ENCODE results near the gene FBXO30. TPM values are rescaled to one million over a fixed set of nuclear protein-coding genes. Genes with fewer than 3 reads are reported as not detected.

The FBXO30 gene
- total and polyA plus RNA-seq, 2 experiments from 2014 or later: 8.5 to 12.6 TPM

- H3K4me2 ChIP-seq (ENCODE audit: unreplicated experiment): no peak overlapping the region
- H3K9me2 ChIP-seq (ENCODE audit: insufficient read depth): 0 out of 2 replicates have a peak, but pooled peaks cover 3% of the 10 kb centered on the region
- WGBS, 2 experiments (ENCODE audit: low coverage in 1 of 2, low lambda C conversion rate in 2 of 2, missing lambda C conversion rate in 2 of 2): 95 to 97% methylated on average over 2 of the region's 2 CpGs
- H4K20me1 ChIP-seq (ENCODE audit: insufficient read depth): peaks cover 4% of the 10 kb centered on the region; the same call in 1 of the 2 replicates
- no peak overlapping the region for H3K4me3 ChIP-seq
- no peak overlapping the region for H2AFZ ChIP-seq
- no peak overlapping the region for H3K27ac ChIP-seq
- TF ChIP-seq EZH2phosphoT487 (IDR thresholded peaks at IDR 0.05; ENCODE audit: insufficient read depth, low read depth): no peak
- TF ChIP-seq EZH2 (IDR thresholded peaks at IDR 0.05; ENCODE audit: insufficient read depth, poor library complexity, severe bottlenecking): no peak
- no peaks in the 10 kb centered on the region for H3K27me3 ChIP-seq (replicated peaks; ENCODE audit: insufficient read depth)
- H3K4me1 ChIP-seq (ENCODE audit: insufficient read depth): peaks cover 41% of the 10 kb centered on the region
- in situ Hi-C loops (cut with MboI): no loop called here
- DNase-seq: peak; percentile 19
- peaks cover 100% of the 10 kb centered on the region for H3K79me2 ChIP-seq (ENCODE audit: insufficient read depth)
- H3F3A ChIP-seq (ENCODE audit: insufficient read depth): peaks cover 10% of the 10 kb centered on the region
- no peak overlapping the region for H3K9ac ChIP-seq
- no peaks in the 10 kb centered on the region for H3K9me3 ChIP-seq (ENCODE audit: low read depth)
- peaks cover 28% of the 10 kb centered on the region for H3K36me3 ChIP-seq (ENCODE audit: low read depth)
These were observed 6.4 kb downstream of the FBXO30 start for GRCh38 chr6:145808239-145808638.

GRCh38 chr6:145802141-145802540, 12.5 kb downstream of the FBXO30 start:
- no peak overlapping the region for H3K4me3 ChIP-seq
- in situ Hi-C loops (cut with MboI): no loop called here
- H3K9me3 ChIP-seq (ENCODE audit: low read depth): no peaks in the 10 kb centered on the region
- H2AFZ ChIP-seq: no peak overlapping the region
- peaks cover 5% of the 10 kb centered on the region; the same call in 1 of the 2 replicates for H4K20me1 ChIP-seq (ENCODE audit: insufficient read depth)
- no peaks in the 10 kb centered on the region for H3K4me1 ChIP-seq (ENCODE audit: insufficient read depth)
- no peak overlapping the region for H3K9ac ChIP-seq
- no peak for DNase-seq
- H3K79me2 ChIP-seq (ENCODE audit: insufficient read depth): peaks cover 100% of the 10 kb centered on the region
- H3F3A ChIP-seq (ENCODE audit: insufficient read depth): no peaks in the 10 kb centered on the region
- no peak overlapping the region for H3K4me2 ChIP-seq (ENCODE audit: unreplicated experiment)
- WGBS, 2 experiments (ENCODE audit: low coverage in 1 of 2, low lambda C conversion rate in 2 of 2, missing lambda C conversion rate in 2 of 2): 95 to 99% methylated on average over 5 of the region's 5 CpGs
- no peaks in the 10 kb centered on the region for H3K27me3 ChIP-seq (replicated peaks; ENCODE audit: insufficient read depth)
- peaks cover 52% of the 10 kb centered on the region; the same call in 1 of the 2 replicates for H3K36me3 ChIP-seq (ENCODE audit: low read depth)
- 0 out of 2 replicates have a peak, but pooled peaks cover 3% of the 10 kb centered on the region for H3K9me2 ChIP-seq (ENCODE audit: insufficient read depth)
- no peak overlapping the region for H3K27ac ChIP-seq
- no peak for TF ChIP-seq EZH2 (IDR thresholded peaks at IDR 0.05; ENCODE audit: insufficient read depth, poor library complexity, severe bottlenecking)
- TF ChIP-seq EZH2phosphoT487 (IDR thresholded peaks at IDR 0.05; ENCODE audit: insufficient read depth, low read depth): no peak

- Histone ChIP-seq H3K27me3 (replicated peaks; ENCODE audit: insufficient read depth) (no peaks in the 10 kb centered on the region), H3K27ac (no peak overlapping the region), H3K9me2 (ENCODE audit: insufficient read depth) (0 out of 2 replicates have a peak, but pooled peaks cover 3% of the 10 kb centered on the region), H3K36me3 (ENCODE audit: low read depth) (peaks cover 49% of the 10 kb centered on the region; the same call in 1 of the 2 replicates), H3K4me1 (ENCODE audit: insufficient read depth) (no peaks in the 10 kb centered on the region), H3K4me2 (ENCODE audit: unreplicated experiment) (no peak overlapping the region), H4K20me1 (ENCODE audit: insufficient read depth) (peaks cover 5% of the 10 kb centered on the region; the same call in 1 of the 2 replicates), H3K79me2 (ENCODE audit: insufficient read depth) (peaks cover 100% of the 10 kb centered on the region), H3K4me3 (no peak overlapping the region), H2AFZ (no peak overlapping the region), H3F3A (ENCODE audit: insufficient read depth) (no peaks in the 10 kb centered on the region), H3K9me3 (ENCODE audit: low read depth) (no peaks in the 10 kb centered on the region), H3K9ac (no peak overlapping the region)
- in situ Hi-C loops (cut with MboI): no loop called here
- no peak for DNase-seq
- whole genome bisulfite sequencing, 2 experiments (ENCODE audit: low coverage in 1 of 2, low lambda C conversion rate in 2 of 2, missing lambda C conversion rate in 2 of 2): 83 to 86% methylated on average over 6 of the region's 6 CpGs
- TF ChIP-seq EZH2 (IDR thresholded peaks at IDR 0.05; ENCODE audit: insufficient read depth, poor library complexity, severe bottlenecking) (no peak), EZH2phosphoT487 (IDR thresholded peaks at IDR 0.05; ENCODE audit: insufficient read depth, low read depth) (no peak)
These were observed 13.6 kb downstream of the FBXO30 start for GRCh38 chr6:145801021-145801420.

GRCh38 chr6:145798530-145798929, 16.1 kb downstream of the FBXO30 start:
- Histone ChIP-seq H3K79me2 (ENCODE audit: insufficient read depth) (peaks cover 100% of the 10 kb centered on the region), H3K27ac (no peak overlapping the region), H3K4me1 (ENCODE audit: insufficient read depth) (no peaks in the 10 kb centered on the region), H3F3A (ENCODE audit: insufficient read depth) (no peaks in the 10 kb centered on the region), H3K9ac (no peak overlapping the region), H3K4me2 (ENCODE audit: unreplicated experiment) (no peak overlapping the region), H3K9me3 (ENCODE audit: low read depth) (no peaks in the 10 kb centered on the region), H2AFZ (no peak overlapping the region), H3K9me2 (ENCODE audit: insufficient read depth) (no peaks in the 10 kb centered on the region), H4K20me1 (ENCODE audit: insufficient read depth) (peaks cover 6% of the 10 kb centered on the region; the same call in 1 of the 2 replicates), H3K27me3 (replicated peaks; ENCODE audit: insufficient read depth) (no peaks in the 10 kb centered on the region), H3K4me3 (no peak overlapping the region), H3K36me3 (ENCODE audit: low read depth) (peaks cover 26% of the 10 kb centered on the region)
- TF ChIP-seq EZH2 (IDR thresholded peaks at IDR 0.05; ENCODE audit: insufficient read depth, poor library complexity, severe bottlenecking) (no peak), EZH2phosphoT487 (IDR thresholded peaks at IDR 0.05; ENCODE audit: insufficient read depth, low read depth) (no peak)
- DNase-seq: no peak
- in situ Hi-C loops (cut with MboI): no loop called here
- 89 to 98% methylated on average over 2 of the region's 2 CpGs for WGBS, 2 experiments (ENCODE audit: low coverage in 1 of 2, low lambda C conversion rate in 2 of 2, missing lambda C conversion rate in 2 of 2)
